ENCODE results near the gene PLPP4.

DNA sequence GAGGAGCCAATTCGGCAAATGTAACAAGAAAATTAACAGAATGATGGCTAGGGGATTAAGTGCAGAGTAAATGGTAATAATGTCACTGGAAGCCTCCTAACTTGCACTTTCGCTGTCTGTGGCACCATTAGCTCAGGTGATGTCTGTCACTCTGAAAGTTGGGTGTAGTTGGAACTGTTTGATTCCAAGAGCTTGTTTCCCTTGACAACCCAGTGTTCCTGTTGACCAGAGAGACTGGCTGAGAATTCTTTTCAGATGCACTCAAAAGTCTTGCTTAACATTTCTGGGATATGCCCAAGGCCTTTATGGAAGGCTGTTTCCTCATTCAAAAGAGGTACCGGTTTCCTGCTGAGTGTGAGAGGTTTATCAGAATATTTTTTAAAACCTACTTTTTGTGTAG lies 49.6 kb downstream of the PLPP4 start:
- TF ChIP-seq CTCF (IDR thresholded peaks at IDR 0.05; ENCODE audit: low read length) (no peak), EZH2 (optimal IDR thresholded peaks at IDR 0.05; ENCODE audit: low read depth, low read length) (no peak)

Data from MM.1S (cell line).